ENCODE results near the gene MATN3. TPM values are rescaled to one million over a fixed set of nuclear protein-coding genes. Genes with fewer than 3 reads are reported as not detected.

MATN3 gene
- total and polyA plus RNA-seq, 9 of the 15 experiments (the other 6 are each of a cell fraction or from before 2014, with no cell fraction given), result not detected

- TF ChIP-seq ZBTB40 (IDR thresholded peaks at IDR 0.05), result no peak
- no peak for TF ChIP-seq ZBTB40 (CRISPR knock-in tag; IDR thresholded peaks at IDR 0.05)
- no peak for TF ChIP-seq ADNP (tag; IDR thresholded peaks at IDR 0.05)
- no peak for TF ChIP-seq ZNF445 (CRISPR knock-in tag; IDR thresholded peaks at IDR 0.05; ENCODE audit: low read depth)
- no peak for TF ChIP-seq POLR2AphosphoS2 (IDR thresholded peaks at IDR 0.05; ENCODE audit: low read length)
- no peak for TF ChIP-seq BHLHE40 (IDR thresholded peaks at IDR 0.05; ENCODE audit: low read length)
- TF ChIP-seq USF2 (CRISPR knock-in tag; IDR thresholded peaks at IDR 0.05), result no peak
- TF ChIP-seq PML (IDR thresholded peaks at IDR 0.05; ENCODE audit: low read length), result no peak
These were observed 511 bp downstream of the MATN3 start (continued) for GRCh38 chr2:20012032-20012281.

Measured in K562 (cell line).